Mesenteric fat pad (tissue), 1 donor: Measurements from ENCODE around the gene WDR82. TPM values are rescaled to one million over a fixed set of nuclear protein-coding genes. Genes with fewer than 3 reads are reported as not detected.
A peak's percentile ranks its signal among the peaks of the same experiment; 100 is the strongest.

Experiments used
- DNase-seq: peaks from one replicate; pipeline ENCODE4 v3.0.0-alpha.2; 2020; ENCODE audit warnings: low spot score
- microRNA-seq: library from miRNA; unstranded; fragments of <30 nt; microRNA quantifications from one replicate; pipeline ENCODE4 v1.2.0, GENCODE V29; 2020; ENCODE audit warnings: borderline number of aligned reads
- total RNA-seq: library from RNA; stranded (reverse); fragmentation: NEBNext Ultra II Directional; extraction: Animal tissue kit (Norgen Biotek cat#: 25700); gene quantifications from one replicate; pipeline ENCODE4 v1.2.1, GENCODE V29; 2021
- donor health status: DM: yes; HTN: yes; CAD: no.

WDR82 gene
- total RNA-seq, 1 donor from 2014 or later, result 52.7 TPM

DNA sequence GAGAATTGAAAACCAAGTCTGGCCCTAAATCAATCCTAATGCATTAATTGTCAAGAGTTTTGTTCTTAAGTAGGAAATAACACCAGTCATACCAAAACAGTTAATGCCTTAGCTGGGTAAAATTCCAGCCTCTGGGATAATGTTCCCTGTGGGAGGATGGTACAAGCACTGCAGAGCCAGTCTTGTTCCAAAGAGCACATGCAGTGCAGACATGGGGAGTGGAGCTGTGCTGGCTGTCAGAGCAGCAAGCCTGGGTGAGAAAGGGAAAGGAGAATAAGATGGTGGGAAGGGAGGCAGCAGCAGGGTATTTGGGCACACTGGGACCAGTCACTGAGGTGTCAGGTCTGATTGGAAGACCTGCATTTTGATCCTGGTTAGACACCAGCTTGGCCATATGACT lies 68.4 kb downstream of the WDR82 start:
- DNase-seq, result no peak

DNA sequence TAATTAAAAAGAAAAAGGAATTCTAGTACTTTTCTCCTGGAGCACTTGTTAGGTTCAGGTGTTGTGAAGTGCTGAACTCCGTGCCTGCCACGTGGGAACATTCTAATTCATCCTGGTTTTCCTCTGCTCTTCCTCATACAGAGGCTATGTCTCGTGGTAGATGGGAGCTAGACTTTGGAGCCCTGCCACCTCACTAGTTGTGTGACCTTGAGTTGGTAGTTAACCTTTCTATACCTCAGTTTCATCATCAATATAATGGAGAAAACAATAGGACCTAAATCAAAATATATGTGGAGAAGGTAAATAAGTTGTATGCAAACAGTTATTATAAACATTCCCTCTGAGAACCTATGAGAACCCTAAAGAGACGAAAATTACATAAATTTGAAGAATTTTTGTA lies 69.9 kb downstream of the WDR82 start:
- no peak for DNase-seq

DNA sequence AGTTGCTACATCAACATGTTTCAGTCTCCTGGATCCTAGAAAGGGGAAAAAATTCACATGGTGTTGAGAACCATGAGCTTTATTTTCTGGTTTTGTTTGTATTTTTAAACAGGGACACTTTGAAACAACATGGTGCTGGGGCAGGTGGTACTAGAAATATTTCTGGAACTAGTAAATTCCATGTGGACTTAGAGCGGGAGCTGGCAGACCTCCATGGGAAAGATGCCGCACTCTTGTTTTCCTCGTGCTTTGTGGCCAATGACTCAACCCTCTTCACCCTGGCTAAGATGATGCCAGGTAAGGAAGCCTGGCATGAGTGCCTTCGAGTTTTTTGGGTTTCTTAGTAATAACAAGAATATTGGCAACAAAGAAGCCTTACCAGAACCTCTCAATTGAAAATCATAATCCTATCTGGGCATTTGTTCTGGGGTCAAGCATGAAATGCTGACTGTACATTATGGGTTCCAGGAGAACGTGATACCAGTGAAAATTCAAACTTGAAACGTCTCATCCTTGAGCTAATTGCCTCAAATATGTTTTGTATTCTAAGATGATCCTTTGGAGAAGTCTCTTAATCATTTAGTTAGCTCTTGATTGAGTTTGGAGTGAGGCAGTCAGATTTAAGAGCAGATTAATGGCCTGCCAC lies 72.6 kb downstream of the WDR82 start:
- no peak for DNase-seq

Small RNA genes within 50 kb of the gene (microRNA-seq; reads per million reads assigned to microRNA genes)
- gene MIR135A1, result not detected
- gene MIRLET7G, result 70,147 reads per million, percentile 99 among the genes with 10 or more reads in this experiment

Other genes with a start within 250 kb of the WDR82 start
- 17.2 TPM for gene DUSP7, start 222.1 kb downstream of the WDR82 start, total RNA-seq
- gene POC1A, start 124.2 kb downstream of the WDR82 start, total RNA-seq, result 2.8 TPM
- 134 TPM for gene ALAS1, start 80.5 kb downstream of the WDR82 start, total RNA-seq
- gene TLR9, start 53.0 kb downstream of the WDR82 start, total RNA-seq, result 0.19 TPM
- gene TWF2, start 39.5 kb downstream of the WDR82 start, total RNA-seq, result 52.4 TPM
- gene PPM1M, start 32.9 kb downstream of the WDR82 start, total RNA-seq, result 26.8 TPM
- gene GLYCTK, start 9.2 kb upstream of the WDR82 start, total RNA-seq, result 14.1 TPM
- 9.9 TPM for gene DNAH1, start 37.7 kb upstream of the WDR82 start, total RNA-seq
- gene BAP1, start 131.4 kb upstream of the WDR82 start, total RNA-seq, result 66.6 TPM
- gene PHF7, start 132.0 kb upstream of the WDR82 start, total RNA-seq, result 10.1 TPM
- 144 TPM for gene SEMA3G, start 166.5 kb upstream of the WDR82 start, total RNA-seq
- gene TNNC1, start 175.4 kb upstream of the WDR82 start, total RNA-seq, result not detected
- 71.6 TPM for gene NISCH, start 177.0 kb upstream of the WDR82 start, total RNA-seq
- gene STAB1, start 216.7 kb upstream of the WDR82 start, total RNA-seq, result 557 TPM